HG03460 (cell line): ENCODE measurements around the gene CRISP3.

Experiments
- ATAC-seq: cut with Tn5 transposase; IDR thresholded peaks from one replicate; pipeline ENCODE4 v1.9.1; 2021; ENCODE audit not compliant: unreplicated experiment

The CRISP3 gene

GRCh38 chr6:49693512-49693911 is 50.7 kb downstream of the CRISP3 start:
- no peak for ATAC-seq

DNA sequence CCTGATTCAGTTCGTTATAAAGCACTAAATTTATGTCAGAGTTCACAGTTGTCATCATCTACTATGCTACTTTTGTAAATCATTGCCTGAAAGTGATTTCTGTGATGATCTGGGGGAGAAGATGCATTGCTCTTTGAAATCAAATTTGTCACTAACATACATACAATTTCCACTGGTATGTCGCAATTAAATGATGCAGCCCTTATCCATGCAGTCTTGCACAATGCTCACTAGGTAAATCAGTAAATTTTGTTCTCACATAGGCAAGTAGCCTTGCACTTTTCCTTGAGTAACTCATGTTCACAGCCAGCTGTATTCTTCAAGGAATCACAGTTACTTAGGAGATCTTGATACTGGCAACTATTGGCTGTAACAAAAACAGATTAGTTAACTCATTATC is 51.7 kb downstream of the CRISP3 start:
- no peak for ATAC-seq
